ENCODE measurements around the gene PPP2R5E. TPM values are rescaled to one million over a fixed set of nuclear protein-coding genes. Genes with fewer than 3 reads are reported as not detected.
"Not testable (repeated sequence)": the region's sequence is repeated elsewhere in the genome, so short reads cannot be mapped to it uniquely, and the experiment has no call there.

The PPP2R5E gene
- total RNA-seq, 1 donor from 2014 or later, result 51.1 TPM

- intact Hi-C loops (cut with micrococcal nuclease), result loop anchor here (1.0 to 5.0 kb wide), 7 partner anchors 88 to 914 kb away; partner anchors contain the start of genes PPP2R5E and SGPP1
Measured at GRCh38 chr14:63388766-63389431, 154.3 kb downstream of the PPP2R5E start.

- intact Hi-C loops (cut with micrococcal nuclease), result loop anchor here (2.0 to 5.0 kb wide), 4 partner anchors 90 to 915 kb away; no protein-coding TSS in a partner anchor
Measured at GRCh38 chr14:63387711-63388110, 155.5 kb downstream of the PPP2R5E start.

GRCh38 chr14:63383776-63384367 lies 159.3 kb downstream of the PPP2R5E start:
- intact Hi-C loops (cut with micrococcal nuclease), result no loop called here

- intact Hi-C loops (cut with micrococcal nuclease), result no loop called here
Measured at GRCh38 chr14:63378444-63378843, 164.7 kb downstream of the PPP2R5E start.

DNA sequence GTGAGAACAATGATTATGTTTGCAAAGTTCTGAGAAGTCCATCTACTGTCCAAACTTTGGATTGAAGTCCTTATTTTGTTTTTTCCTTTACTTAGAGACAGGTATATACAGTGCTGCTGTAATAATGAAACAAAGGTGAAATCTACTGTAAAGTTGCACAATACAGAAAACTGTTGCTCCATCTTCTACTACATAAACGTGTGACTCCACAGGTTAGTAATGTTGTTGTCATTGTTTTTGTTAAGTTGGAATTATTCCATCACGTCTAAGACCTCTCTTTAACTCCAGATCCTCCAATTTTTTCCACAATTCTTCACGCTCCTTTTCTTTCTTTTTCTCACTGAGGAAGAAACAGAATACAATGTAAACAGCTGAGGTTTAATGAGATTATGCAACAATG lies 167.4 kb downstream of the PPP2R5E start:
- intact Hi-C loops (cut with micrococcal nuclease), result loop anchor here (1.0 kb wide), 1 partner anchor 39 kb away; no protein-coding TSS in a partner anchor

DNA sequence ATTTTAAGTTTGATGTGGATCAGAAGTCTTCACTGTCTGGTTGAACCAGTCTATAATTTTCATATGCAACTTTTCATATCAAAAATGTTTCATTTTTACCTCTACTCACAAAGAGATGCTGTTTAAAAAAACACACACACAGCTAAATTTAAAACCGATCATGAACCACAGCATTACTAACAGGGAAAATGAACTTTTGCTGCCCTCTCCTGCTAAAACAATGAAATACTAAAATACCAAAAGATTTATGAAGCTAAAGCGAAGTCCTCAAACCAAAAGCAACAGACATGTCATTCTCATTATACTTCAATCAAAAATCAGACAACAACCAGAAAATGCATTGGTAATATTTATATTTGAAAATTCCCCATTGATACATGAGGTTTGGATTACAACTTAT lies 171.6 kb downstream of the PPP2R5E start:
- intact Hi-C loops (cut with micrococcal nuclease), result not testable (repeated sequence)

GRCh38 chr14:63371033-63371432 lies 172.1 kb downstream of the PPP2R5E start:
- intact Hi-C loops (cut with micrococcal nuclease), result no loop called here

DNA sequence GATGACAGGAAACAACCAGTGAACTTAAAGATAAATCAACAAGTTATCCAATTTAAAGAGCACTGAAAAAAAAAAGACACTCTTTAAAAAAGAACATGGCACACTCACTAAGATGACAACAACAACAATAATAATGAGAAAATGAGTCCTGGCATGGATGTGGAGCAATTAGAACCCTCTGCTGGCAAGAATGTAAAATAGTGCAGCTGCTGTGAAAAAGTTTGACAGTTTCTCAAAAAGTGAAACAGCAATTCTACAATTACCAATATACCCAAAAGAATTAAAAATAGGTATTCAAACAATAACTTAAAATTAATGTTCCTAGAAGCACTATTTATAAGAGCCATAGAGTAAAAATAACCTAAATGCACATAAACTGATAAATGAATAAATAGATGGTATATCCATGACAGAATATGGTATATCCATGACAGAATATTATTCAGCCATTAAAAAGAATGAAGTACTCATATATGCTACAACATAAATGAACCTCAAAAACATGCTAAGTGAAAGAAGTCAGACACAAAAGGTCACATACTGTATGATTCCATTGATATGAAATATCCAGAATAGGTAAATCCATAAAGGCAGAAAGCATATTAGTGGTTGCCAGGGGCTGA lies 175.3 kb downstream of the PPP2R5E start:
- intact Hi-C loops (cut with micrococcal nuclease), result no loop called here

GRCh38 chr14:63362389-63362819 lies 180.8 kb downstream of the PPP2R5E start:
- intact Hi-C loops (cut with micrococcal nuclease), result no loop called here

DNA sequence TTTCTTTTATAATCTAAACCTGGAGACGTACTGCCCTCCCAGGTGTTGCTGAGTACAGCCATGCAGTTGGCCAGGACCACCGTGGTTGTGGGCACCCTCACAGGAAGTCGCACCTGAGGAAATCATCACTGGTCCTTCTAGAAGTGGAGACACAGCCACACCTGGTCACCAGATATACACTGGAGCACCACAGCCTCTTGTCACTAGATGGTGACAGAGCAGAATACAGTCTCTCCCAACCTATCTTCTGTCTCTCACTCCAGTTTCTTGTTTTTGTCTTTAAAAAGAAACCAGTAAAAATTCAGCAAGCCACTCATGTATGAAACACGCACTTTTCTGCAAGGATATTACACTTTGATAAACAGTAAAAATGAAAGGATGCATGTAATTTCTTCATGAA lies 181.4 kb downstream of the PPP2R5E start:
- intact Hi-C loops (cut with micrococcal nuclease), result no loop called here

GRCh38 chr14:63357841-63358240 lies 185.3 kb downstream of the PPP2R5E start:
- intact Hi-C loops (cut with micrococcal nuclease), result no loop called here

DNA sequence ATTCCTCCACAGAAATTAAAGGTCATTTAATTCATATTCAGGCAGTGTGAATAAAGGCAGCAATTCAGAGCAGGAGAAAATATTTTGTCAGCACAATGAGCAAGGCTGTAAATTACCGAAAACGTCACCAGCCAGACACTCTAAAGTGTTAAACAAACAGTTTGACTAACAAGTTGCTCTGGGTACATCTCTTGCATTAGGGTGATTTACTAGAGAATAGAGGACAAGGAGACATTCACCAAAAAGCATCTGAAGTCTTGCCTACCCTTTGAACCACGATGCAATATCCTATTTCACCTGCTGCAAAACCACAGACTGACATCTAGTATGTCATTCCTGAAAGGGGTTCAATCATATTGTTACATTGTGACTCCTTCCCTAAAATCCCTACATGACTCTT lies 197.4 kb downstream of the PPP2R5E start:
- intact Hi-C loops (cut with micrococcal nuclease), result no loop called here

- intact Hi-C loops (cut with micrococcal nuclease), result no loop called here
Measured at GRCh38 chr14:63344336-63344735, 198.8 kb downstream of the PPP2R5E start.

- intact Hi-C loops (cut with micrococcal nuclease), result no loop called here
Measured at GRCh38 chr14:63343878-63344277, 199.3 kb downstream of the PPP2R5E start.

GRCh38 chr14:63342371-63342770 lies 200.8 kb downstream of the PPP2R5E start:
- intact Hi-C loops (cut with micrococcal nuclease), result no loop called here

DNA sequence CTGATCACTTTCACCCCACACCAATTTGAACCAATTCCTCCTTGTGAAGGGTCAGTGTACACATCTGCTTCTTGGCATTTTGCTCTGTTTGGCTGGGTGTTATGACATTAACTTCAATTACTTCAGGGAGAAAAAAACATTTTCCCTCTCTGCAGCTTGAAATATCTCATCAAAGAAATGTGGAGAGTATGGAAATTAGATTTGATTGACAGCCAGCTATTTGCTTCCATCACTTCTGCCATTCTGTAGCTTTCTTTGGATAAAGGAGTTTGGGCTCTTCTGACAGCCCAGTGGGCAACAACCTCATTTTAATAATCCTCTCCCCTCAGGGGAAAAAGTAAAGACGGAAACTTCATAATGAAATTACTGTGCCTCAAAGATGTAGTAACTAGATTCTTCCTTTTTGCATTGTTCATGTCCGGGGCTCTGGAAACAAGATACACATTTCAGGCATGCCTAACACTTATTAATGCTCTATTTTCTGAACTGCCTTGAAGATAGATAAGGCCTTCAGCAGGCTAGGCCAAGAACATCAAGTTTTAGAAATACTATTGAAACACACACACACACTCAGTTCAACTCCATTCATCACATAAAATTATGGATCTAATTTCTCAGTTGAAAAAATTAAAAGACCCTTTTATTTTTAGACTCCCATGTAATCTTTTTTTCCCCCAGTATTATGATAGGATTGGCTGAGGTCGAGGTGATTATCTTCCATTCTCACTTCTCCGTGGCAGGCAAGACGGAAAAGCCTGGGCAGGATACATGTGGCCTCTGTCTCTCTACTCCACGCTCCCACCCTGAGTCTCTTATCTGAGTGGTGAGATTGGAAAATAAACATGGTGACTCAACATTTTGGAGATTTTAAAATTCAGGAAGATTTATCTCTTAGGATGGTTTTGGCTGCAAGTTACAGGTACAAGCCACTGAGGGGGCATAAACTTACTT lies 214.1 kb downstream of the PPP2R5E start:
- intact Hi-C loops (cut with micrococcal nuclease), result no loop called here

GRCh38 chr14:63326840-63327239 lies 216.3 kb downstream of the PPP2R5E start:
- intact Hi-C loops (cut with micrococcal nuclease), result no loop called here

DNA sequence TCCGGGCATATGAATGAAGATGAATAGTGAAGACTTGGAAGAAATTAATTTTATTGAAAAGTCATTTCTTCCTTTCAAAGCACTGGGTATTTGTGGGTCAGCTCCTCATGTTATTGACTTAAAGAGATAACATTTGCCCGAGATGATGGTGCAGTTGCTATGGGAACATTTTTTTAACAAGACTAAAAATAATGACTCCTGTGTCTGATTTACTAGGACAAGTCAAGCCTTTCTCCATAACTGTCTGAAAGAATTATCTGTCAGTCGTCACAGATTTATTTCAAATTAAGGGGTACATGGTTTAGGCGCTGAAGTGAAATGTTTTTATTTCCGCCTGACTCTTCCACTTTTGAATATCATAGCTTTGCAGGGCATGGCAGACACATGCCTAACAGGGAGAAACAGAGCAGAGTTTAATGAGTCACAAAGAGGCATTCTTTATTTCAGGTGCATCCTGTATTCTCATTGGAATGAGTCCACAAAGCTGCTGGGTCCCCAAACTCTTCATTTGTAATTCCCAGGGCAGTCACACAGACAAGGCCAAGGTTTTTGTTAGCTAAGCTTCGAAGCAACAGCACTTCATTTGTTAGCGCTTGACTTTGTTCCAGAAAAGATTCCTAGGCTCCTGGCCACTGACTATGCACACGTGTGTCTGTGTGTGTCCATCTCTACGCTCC lies 220.1 kb downstream of the PPP2R5E start:
- intact Hi-C loops (cut with micrococcal nuclease), result no loop called here

GRCh38 chr14:63322472-63322871 lies 220.7 kb downstream of the PPP2R5E start:
- intact Hi-C loops (cut with micrococcal nuclease), result no loop called here
